ENCODE data around the gene ZG16B.

ZG16B gene

GRCh38 chr16:2813771-2814221 is 16.3 kb upstream of the ZG16B start:
- Histone ChIP-seq H2BK5ac (ENCODE audit: low read depth, low read length, poor library complexity) (no peak overlapping the region), H3K79me1 (ENCODE audit: low read length) (no peaks in the 10 kb centered on the region), H2AK5ac (ENCODE audit: low read length) (no peak overlapping the region), H3K4me1 (ENCODE audit: control insufficient read depth in 1 of 2, insufficient read depth in 2 of 2, low read length in 2 of 2) (no peaks in the 10 kb centered on the region), H3K4ac (ENCODE audit: low read depth, low read length) (no peak overlapping the region), H3K14ac (ENCODE audit: low read length) (no peak overlapping the region), H4K12ac (ENCODE audit: low read depth, low read length) (no peak overlapping the region), H3K9me3 (ENCODE audit: insufficient read depth, low read depth, low read length) (no peaks in the 10 kb centered on the region), H2BK12ac (ENCODE audit: low read length) (no peak overlapping the region), H3K27ac (ENCODE audit: low read depth, low read length) (no peak overlapping the region), H2BK120ac (ENCODE audit: insufficient read depth, low read length, poor library complexity) (no peak overlapping the region), H4K91ac (ENCODE audit: low read depth, low read length) (no peak overlapping the region), H3K36me3 (ENCODE audit: control insufficient read depth in 1 of 2, insufficient read depth in 2 of 2, low read length in 2 of 2) (no peaks in the 10 kb centered on the region), H3K23ac (ENCODE audit: low read length) (no peak overlapping the region), H3K27me3 (ENCODE audit: insufficient read depth, low read length) (no peaks in the 10 kb centered on the region), H3K18ac (ENCODE audit: low read length) (no peak overlapping the region), H3K9ac (ENCODE audit: low read length) (no peak overlapping the region), H4K8ac (ENCODE audit: low read depth, low read length) (no peak overlapping the region), H3K4me2 (ENCODE audit: low read length) (no peak overlapping the region), H2AFZ (ENCODE audit: insufficient read depth, low read length, poor library complexity) (no peak overlapping the region), H3K4me3 (ENCODE audit: low read depth, low read length) (no peak overlapping the region), H3K79me2 (ENCODE audit: control insufficient read depth, insufficient read depth, low read length, poor library complexity) (no peaks in the 10 kb centered on the region)
- WGBS (ENCODE audit: extremely low coverage, insufficient coverage, insufficient read length): no CpG with 5 or more reads among the region's 7 CpGs
- no peak for DNase-seq

GRCh38 chr16:2814551-2815298 is 15.4 kb upstream of the ZG16B start:
- Histone ChIP-seq H3K4me3 (ENCODE audit: low read depth, low read length) (no peak overlapping the region), H2BK5ac (ENCODE audit: low read depth, low read length, poor library complexity) (no peak overlapping the region)

GRCh38 chr16:2815299-2815771 is 14.8 kb upstream of the ZG16B start:
- Histone ChIP-seq H3K23ac (ENCODE audit: low read length) (no peak overlapping the region), H2BK12ac (ENCODE audit: low read length) (no peak overlapping the region), H3K9me3 (ENCODE audit: insufficient read depth, low read depth, low read length) (no peaks in the 10 kb centered on the region), H3K14ac (ENCODE audit: low read length) (no peak overlapping the region), H4K91ac (ENCODE audit: low read depth, low read length) (no peak overlapping the region), H4K8ac (ENCODE audit: low read depth, low read length) (no peak overlapping the region), H2AFZ (ENCODE audit: insufficient read depth, low read length, poor library complexity) (no peak overlapping the region), H3K79me2 (ENCODE audit: control insufficient read depth, insufficient read depth, low read length, poor library complexity) (no peaks in the 10 kb centered on the region), H3K79me1 (ENCODE audit: low read length) (no peaks in the 10 kb centered on the region), H3K4ac (ENCODE audit: low read depth, low read length) (no peak overlapping the region), H2AK5ac (ENCODE audit: low read length) (no peak overlapping the region), H4K12ac (ENCODE audit: low read depth, low read length) (no peak overlapping the region), H3K18ac (ENCODE audit: low read length) (no peak overlapping the region), H3K27me3 (ENCODE audit: insufficient read depth, low read length) (no peaks in the 10 kb centered on the region), H3K36me3 (ENCODE audit: control insufficient read depth in 1 of 2, insufficient read depth in 2 of 2, low read length in 2 of 2) (no peaks in the 10 kb centered on the region), H2BK120ac (ENCODE audit: insufficient read depth, low read length, poor library complexity) (no peak overlapping the region), H3K4me3 (ENCODE audit: low read depth, low read length) (no peak overlapping the region), H3K4me2 (ENCODE audit: low read length) (no peak overlapping the region), H3K4me1 (ENCODE audit: control insufficient read depth in 1 of 2, insufficient read depth in 2 of 2, low read length in 2 of 2) (no peaks in the 10 kb centered on the region), H2BK5ac (ENCODE audit: low read depth, low read length, poor library complexity) (no peak overlapping the region), H3K27ac (ENCODE audit: low read depth, low read length) (no peak overlapping the region), H3K9ac (ENCODE audit: low read length) (no peak overlapping the region)
- DNase-seq: no peak
- WGBS (ENCODE audit: extremely low coverage, insufficient coverage, insufficient read length): no CpG with 5 or more reads among the region's 10 CpGs

More at GRCh38 chr16:2814551-2815298, 15.4 kb upstream of the ZG16B start:
- H3K4me1 ChIP-seq (ENCODE audit: control insufficient read depth in 1 of 2, insufficient read depth in 2 of 2, low read length in 2 of 2): no peaks in the 10 kb centered on the region
- no peak overlapping the region for H3K27ac ChIP-seq (ENCODE audit: low read depth, low read length)
- no peaks in the 10 kb centered on the region for H3K79me1 ChIP-seq (ENCODE audit: low read length)
- no peak overlapping the region for H2AK5ac ChIP-seq (ENCODE audit: low read length)
- H3K4me2 ChIP-seq (ENCODE audit: low read length): no peak overlapping the region
- H3K23ac ChIP-seq (ENCODE audit: low read length): no peak overlapping the region
- no peaks in the 10 kb centered on the region for H3K27me3 ChIP-seq (ENCODE audit: insufficient read depth, low read length)
- H3K9me3 ChIP-seq (ENCODE audit: insufficient read depth, low read depth, low read length): no peaks in the 10 kb centered on the region
- H4K12ac ChIP-seq (ENCODE audit: low read depth, low read length): no peak overlapping the region
- no peak overlapping the region for H2BK120ac ChIP-seq (ENCODE audit: insufficient read depth, low read length, poor library complexity)
- no peak overlapping the region for H4K8ac ChIP-seq (ENCODE audit: low read depth, low read length)
- no peak overlapping the region for H3K4ac ChIP-seq (ENCODE audit: low read depth, low read length)
- no peaks in the 10 kb centered on the region for H3K36me3 ChIP-seq (ENCODE audit: control insufficient read depth in 1 of 2, insufficient read depth in 2 of 2, low read length in 2 of 2)
- H3K14ac ChIP-seq (ENCODE audit: low read length): no peak overlapping the region
- H4K91ac ChIP-seq (ENCODE audit: low read depth, low read length): no peak overlapping the region
- H3K18ac ChIP-seq (ENCODE audit: low read length): no peak overlapping the region
- no peak overlapping the region for H2BK12ac ChIP-seq (ENCODE audit: low read length)
- H2AFZ ChIP-seq (ENCODE audit: insufficient read depth, low read length, poor library complexity): no peak overlapping the region
- no peaks in the 10 kb centered on the region for H3K79me2 ChIP-seq (ENCODE audit: control insufficient read depth, insufficient read depth, low read length, poor library complexity)
- no peak for DNase-seq
- H3K9ac ChIP-seq (ENCODE audit: low read length): no peak overlapping the region
- no CpG with 5 or more reads among the region's 20 CpGs for WGBS (ENCODE audit: extremely low coverage, insufficient coverage, insufficient read length)

- no peak within 1 kb of the TSS for H4K91ac ChIP-seq (ENCODE audit: low read depth, low read length)
- no peaks in the 10 kb centered on the region for H3K27me3 ChIP-seq (ENCODE audit: insufficient read depth, low read length)
- H3K4me2 ChIP-seq (ENCODE audit: low read length): no peak within 1 kb of the TSS
- DNase-seq: no peak
- no peak within 1 kb of the TSS for H3K14ac ChIP-seq (ENCODE audit: low read length)
- H3K4me1 ChIP-seq (ENCODE audit: control insufficient read depth in 1 of 2, insufficient read depth in 2 of 2, low read length in 2 of 2): peaks cover 4 to 7% of the 10 kb centered on the region in 2 experiments
- H4K8ac ChIP-seq (ENCODE audit: low read depth, low read length): no peak within 1 kb of the TSS
- H2AK5ac ChIP-seq (ENCODE audit: low read length): no peak within 1 kb of the TSS
- H3K9me3 ChIP-seq (ENCODE audit: insufficient read depth, low read depth, low read length): no peaks in the 10 kb centered on the region
- H2BK5ac ChIP-seq (ENCODE audit: low read depth, low read length, poor library complexity): no peak within 1 kb of the TSS
- no peak within 1 kb of the TSS for H2AFZ ChIP-seq (ENCODE audit: insufficient read depth, low read length, poor library complexity)
- H3K4ac ChIP-seq (ENCODE audit: low read depth, low read length): no peak within 1 kb of the TSS
- WGBS (ENCODE audit: extremely low coverage, insufficient coverage, insufficient read length): no CpG with 5 or more reads among the region's 28 CpGs
- no peak within 1 kb of the TSS for H3K23ac ChIP-seq (ENCODE audit: low read length)
- H3K36me3 ChIP-seq (ENCODE audit: control insufficient read depth in 1 of 2, insufficient read depth in 2 of 2, low read length in 2 of 2): no peaks in the 10 kb centered on the region
- H3K79me2 ChIP-seq (ENCODE audit: control insufficient read depth, insufficient read depth, low read length, poor library complexity): no peaks in the 10 kb centered on the region
- no peak within 1 kb of the TSS for H3K9ac ChIP-seq (ENCODE audit: low read length)
- no peak within 1 kb of the TSS for H2BK12ac ChIP-seq (ENCODE audit: low read length)
- no peak within 1 kb of the TSS for H4K12ac ChIP-seq (ENCODE audit: low read depth, low read length)
- H3K27ac ChIP-seq (ENCODE audit: low read depth, low read length): no peak within 1 kb of the TSS
- no peak within 1 kb of the TSS for H3K4me3 ChIP-seq (ENCODE audit: low read depth, low read length)
- no peak within 1 kb of the TSS for H3K18ac ChIP-seq (ENCODE audit: low read length)
- no peaks in the 10 kb centered on the region for H3K79me1 ChIP-seq (ENCODE audit: low read length)
- H2BK120ac ChIP-seq (ENCODE audit: insufficient read depth, low read length, poor library complexity): no peak within 1 kb of the TSS
Measured at GRCh38 chr16:2816751-2817339, 13.3 kb upstream of the ZG16B start, which contains the start of gene PRSS21. Gene PRSS21 (plus strand): TSS chr16:2817237. CDS start chr16:2817269, 32 bp downstream.
